H9 (cell line): ENCODE data around the gene STXBP5L. TPM values are rescaled to one million over a fixed set of nuclear protein-coding genes. Genes with fewer than 3 reads are reported as not detected.
A peak's percentile ranks its signal among the peaks of the same experiment; 100 is the strongest.
"Not testable (repeated sequence)": the region's sequence is repeated elsewhere in the genome, so short reads cannot be mapped to it uniquely, and the experiment has no call there.

Experiments
- DNase-seq: peaks from one replicate; pipeline ENCODE4 v3.0.0-alpha.2; 2017
- H2AFZ ChIP-seq: one replicate; pipeline ENCODE4 v1.6.1; 2013; ENCODE audit warnings: mild to moderate bottlenecking, low read length, control low read depth, moderate library complexity
- H2AK5ac ChIP-seq: 2 replicates; pipeline ENCODE4 v1.6.1; 2013; ENCODE audit warnings: low read length, control low read depth, mixed read lengths; ENCODE audit not compliant: insufficient read length
- H2BK120ac ChIP-seq: one replicate; pipeline ENCODE4 v1.6.1; 2013; ENCODE audit warnings: low read depth, mild to moderate bottlenecking, low read length, control low read depth, inconsistent platforms; ENCODE audit not compliant: poor library complexity, severe bottlenecking
- H2BK12ac ChIP-seq: 2 replicates; pipeline ENCODE4 v1.6.1; 2013; ENCODE audit warnings: low read length, control low read depth, mixed read lengths, low read depth; ENCODE audit not compliant: insufficient read length
- H2BK15ac ChIP-seq: 2 replicates; pipeline ENCODE4 v1.6.1; 2013; ENCODE audit warnings: low read depth, low read length, control low read depth
- H2BK20ac ChIP-seq: one replicate; pipeline ENCODE4 v1.6.1; 2013; ENCODE audit warnings: low read depth, mild to moderate bottlenecking, low read length, control low read depth, inconsistent platforms; ENCODE audit not compliant: poor library complexity, severe bottlenecking
- H2BK5ac ChIP-seq: 2 replicates; pipeline ENCODE4 v1.6.1; 2013; ENCODE audit warnings: low read length, control low read depth, mixed read lengths; ENCODE audit not compliant: insufficient read length
- H3K14ac ChIP-seq: 2 replicates; pipeline ENCODE4 v1.6.1; 2013; ENCODE audit warnings: low read length, control low read depth; ENCODE audit not compliant: insufficient read depth
- H3K18ac ChIP-seq: 2 replicates; pipeline ENCODE4 v1.6.1; 2013; ENCODE audit warnings: low read depth, mild to moderate bottlenecking, mixed read lengths, low read length, control low read depth; ENCODE audit not compliant: insufficient read length
- H3K23ac ChIP-seq: 2 replicates; pipeline ENCODE4 v1.6.1; 2013; ENCODE audit warnings: low read length, control low read depth, mixed read lengths, low read depth; ENCODE audit not compliant: insufficient read length
- H3K23me2 ChIP-seq: 2 replicates; pipeline ENCODE4 v1.6.1; 2013; ENCODE audit warnings: low read depth, mild to moderate bottlenecking, mixed read lengths, low read length, control low read depth; ENCODE audit not compliant: insufficient read length, poor library complexity, severe bottlenecking
- H3K27ac ChIP-seq: 2 replicates; pipeline ENCODE4 v1.5.1; 2013; ENCODE audit warnings: low read length, control low read depth, mixed read lengths, low read depth; ENCODE audit not compliant: insufficient read length
- H3K27me3 ChIP-seq: 2 replicates; pipeline ENCODE4 v1.6.1; 2013; ENCODE audit warnings: low read length, control low read depth, inconsistent platforms; ENCODE audit not compliant: insufficient read depth
- H3K4ac ChIP-seq: 2 replicates; pipeline ENCODE4 v1.6.1; 2013; ENCODE audit warnings: low read depth, mild to moderate bottlenecking, control low read depth, inconsistent platforms, low read length, moderate library complexity
- H3K4me1 ChIP-seq: 2 replicates; pipeline ENCODE4 v1.6.1; 2013; ENCODE audit warnings: low read length, control low read depth, inconsistent platforms; ENCODE audit not compliant: insufficient read depth
- H3K4me2 ChIP-seq: 2 replicates; pipeline ENCODE4 v1.6.1; 2013; ENCODE audit warnings: low read length, control low read depth, mixed read lengths; ENCODE audit not compliant: insufficient read length, insufficient read depth
- H3K56ac ChIP-seq: 2 replicates; pipeline ENCODE4 v1.6.1; 2013; ENCODE audit warnings: low read depth, mild to moderate bottlenecking, mixed read lengths, low read length, control low read depth; ENCODE audit not compliant: insufficient read length
- H3K79me1 ChIP-seq: 2 replicates; pipeline ENCODE4 v1.6.1; 2013; ENCODE audit warnings: low read depth, mild to moderate bottlenecking, moderate library complexity, low read length, control low read depth, inconsistent platforms; ENCODE audit not compliant: insufficient read depth, poor library complexity, severe bottlenecking
- H3K79me2 ChIP-seq: 2 replicates; pipeline ENCODE4 v1.6.1; 2013; ENCODE audit warnings: low read length, control low read depth, inconsistent platforms; ENCODE audit not compliant: insufficient read depth
- H3K9ac ChIP-seq: 2 replicates; pipeline ENCODE4 v1.6.1; 2013; ENCODE audit warnings: low read length, control low read depth, mixed read lengths; ENCODE audit not compliant: insufficient read length; ENCODE audit errors: extremely low read depth
- H3K9me3 ChIP-seq: one replicate; pipeline ENCODE4 v1.6.1; 2013; ENCODE audit warnings: low read depth, low read length, inconsistent platforms; ENCODE audit not compliant: control insufficient read depth
- H3T11ph ChIP-seq: one replicate; pipeline ENCODE4 v1.6.1; 2013; ENCODE audit warnings: mild to moderate bottlenecking, low read length, control low read depth, inconsistent platforms
- H4K20me1 ChIP-seq: one replicate; pipeline ENCODE4 v1.6.1; 2013; ENCODE audit not compliant: control insufficient read depth, insufficient read length, insufficient read depth
- H4K5ac ChIP-seq: 2 replicates; pipeline ENCODE4 v1.6.1; 2013; ENCODE audit warnings: low read depth, mild to moderate bottlenecking, mixed read lengths, low read length, control low read depth; ENCODE audit not compliant: insufficient read length
- H4K8ac ChIP-seq: replicated peaks from 2 replicates; pipeline ENCODE4 v1.6.1; 2013; ENCODE audit warnings: low read length, control low read depth, mixed read lengths, low read depth; ENCODE audit not compliant: insufficient read length
- H4K91ac ChIP-seq: 2 replicates; pipeline ENCODE4 v1.6.1; 2013; ENCODE audit warnings: low read depth, mild to moderate bottlenecking, moderate library complexity, mixed read lengths, low read length, control low read depth; ENCODE audit not compliant: insufficient read length
- H3K27ac Mint-ChIP-seq, 3 experiments: 2 replicates in 2 of 3; 3 replicates in 1 of 3; pipeline ENCODE4 v1.8.0; 2020 to 2021; ENCODE audit warnings: mixed read lengths in 3 of 3, mild to moderate bottlenecking in 1 of 3, moderate library complexity in 1 of 3
- H3K27me3 Mint-ChIP-seq: 2 replicates; pipeline ENCODE4 v1.8.0; 2021; ENCODE audit warnings: low read depth, mild to moderate bottlenecking, moderate library complexity, mixed read lengths
- H3K36me3 Mint-ChIP-seq, 3 experiments: 2 replicates in 2 of 3; 3 replicates in 1 of 3; pipeline ENCODE4 v1.8.0; 2020 to 2021; ENCODE audit warnings: low read depth in 3 of 3, mixed read lengths in 3 of 3; ENCODE audit not compliant: insufficient read depth in 1 of 3
- H3K4me1 Mint-ChIP-seq, 2 experiments: 2 replicates each; pipeline ENCODE4 v1.8.0; 2020; ENCODE audit warnings: mixed read lengths in 2 of 2
- H3K4me3 Mint-ChIP-seq, 2 experiments: 2 replicates in 1 of 2; 3 replicates in 1 of 2; pipeline ENCODE4 v1.8.0; 2020 to 2021; ENCODE audit warnings: mild to moderate bottlenecking in 2 of 2, mixed read lengths in 2 of 2, moderate library complexity in 1 of 2
- H3K9me3 Mint-ChIP-seq, 2 experiments: 2 replicates in 1 of 2; 3 replicates in 1 of 2; pipeline ENCODE4 v1.8.0; 2020; ENCODE audit warnings: mild to moderate bottlenecking in 2 of 2, mixed read lengths in 2 of 2, moderate library complexity in 1 of 2
- WGBS: extraction: QIAGEN DNeasy Blood & Tissue Kit; methylation state at CpG from one replicate; pipeline ENCODE4 v1.1.7; 2013; ENCODE audit warnings: missing lambda C conversion rate, low lambda C conversion rate, mixed read lengths; ENCODE audit not compliant: insufficient read length; ENCODE audit errors: extremely low coverage; 5-methylcytosine and 5-hydroxymethylcytosine counted together
- total RNA-seq: library from RNA; stranded (reverse); gene quantifications from 2 replicates; pipeline ENCODE4 v1.2.1, GENCODE V29; 2021
- TF ChIP-seq, protein P1 (sequence below): fragments of 200-600 bp; sonication (generic); conservative IDR thresholded peaks from 3 replicates; pipeline ENCODE4 v1.8.0; 2021; ENCODE audit warnings: antibody characterized with exemption, mild to moderate bottlenecking

Gene STXBP5L
- total RNA-seq, 1 experiment from 2014 or later = 4.7 TPM

DNA sequence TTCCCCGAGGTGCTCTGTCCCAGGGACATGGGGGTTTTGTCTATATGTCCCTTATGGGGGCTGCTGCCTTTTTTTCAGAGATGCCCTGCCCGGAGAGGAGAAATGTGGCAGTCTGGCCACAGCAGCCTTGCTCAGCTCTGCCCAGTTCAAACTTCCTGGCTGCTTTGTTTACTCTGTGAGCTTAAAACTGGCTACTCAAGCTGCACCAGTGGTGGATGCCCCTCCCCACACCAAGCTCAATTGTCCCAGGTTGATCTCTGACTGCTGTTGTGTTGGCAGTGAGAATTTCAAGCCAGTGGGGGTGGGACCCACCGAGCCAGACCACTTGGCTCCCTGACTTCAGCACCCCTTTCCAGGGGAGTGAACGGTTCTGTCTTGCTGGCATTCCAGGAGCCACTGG lies 188.9 kb downstream of the STXBP5L start:
- Mint-ChIP-seq H3K36me3 (peaks cover 0 to 8% (median 4%) of the 10 kb centered on the region in 3 experiments; a peak in 3 of 7 replicates), H3K27me3 (no peaks in the 10 kb centered on the region), H3K4me1 (peaks cover 5 to 7% of the 10 kb centered on the region in 2 experiments), H3K27ac (peak overlapping the region in 2 of 3 experiments; percentile 49 to 78; a peak in 2 of 7 replicates), H3K9me3 (peaks cover 2 to 3% of the 10 kb centered on the region in 2 experiments; a peak in 4 of 5 replicates), H3K4me3 (no peak overlapping the region)
- Histone ChIP-seq H2AFZ (no peak overlapping the region), H3K79me1 (no peaks in the 10 kb centered on the region), H2BK12ac (no peak overlapping the region), H3K79me2 (no peaks in the 10 kb centered on the region), H3K56ac (no peak overlapping the region), H2AK5ac (no peak overlapping the region), H3K4me2 (no peak overlapping the region), H3K14ac (no peak overlapping the region), H4K20me1 (no peaks in the 10 kb centered on the region), H3K27me3 (no peaks in the 10 kb centered on the region), H4K5ac (no peak overlapping the region), H3K23ac (no peak overlapping the region), H3K4ac (no peak overlapping the region), H3K9me3 (no peaks in the 10 kb centered on the region), H3K18ac (no peak overlapping the region), H3K4me1 (no peaks in the 10 kb centered on the region), H4K91ac (no peak overlapping the region), H3K9ac (no peak overlapping the region), H3T11ph (no peak overlapping the region), H4K8ac (no peak overlapping the region), H3K23me2 (no peaks in the 10 kb centered on the region), H3K27ac (no peak overlapping the region), H2BK15ac (no peak overlapping the region), H2BK120ac (no peak overlapping the region), H2BK5ac (no peak overlapping the region), H2BK20ac (no peak overlapping the region)
- TF ChIP-seq, protein P1, sequence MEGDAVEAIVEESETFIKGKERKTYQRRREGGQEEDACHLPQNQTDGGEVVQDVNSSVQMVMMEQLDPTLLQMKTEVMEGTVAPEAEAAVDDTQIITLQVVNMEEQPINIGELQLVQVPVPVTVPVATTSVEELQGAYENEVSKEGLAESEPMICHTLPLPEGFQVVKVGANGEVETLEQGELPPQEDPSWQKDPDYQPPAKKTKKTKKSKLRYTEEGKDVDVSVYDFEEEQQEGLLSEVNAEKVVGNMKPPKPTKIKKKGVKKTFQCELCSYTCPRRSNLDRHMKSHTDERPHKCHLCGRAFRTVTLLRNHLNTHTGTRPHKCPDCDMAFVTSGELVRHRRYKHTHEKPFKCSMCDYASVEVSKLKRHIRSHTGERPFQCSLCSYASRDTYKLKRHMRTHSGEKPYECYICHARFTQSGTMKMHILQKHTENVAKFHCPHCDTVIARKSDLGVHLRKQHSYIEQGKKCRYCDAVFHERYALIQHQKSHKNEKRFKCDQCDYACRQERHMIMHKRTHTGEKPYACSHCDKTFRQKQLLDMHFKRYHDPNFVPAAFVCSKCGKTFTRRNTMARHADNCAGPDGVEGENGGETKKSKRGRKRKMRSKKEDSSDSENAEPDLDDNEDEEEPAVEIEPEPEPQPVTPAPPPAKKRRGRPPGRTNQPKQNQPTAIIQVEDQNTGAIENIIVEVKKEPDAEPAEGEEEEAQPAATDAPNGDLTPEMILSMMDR = no peak
- DNase-seq = no peak
- no CpG with 5 or more reads among the region's 4 CpGs for WGBS

DNA sequence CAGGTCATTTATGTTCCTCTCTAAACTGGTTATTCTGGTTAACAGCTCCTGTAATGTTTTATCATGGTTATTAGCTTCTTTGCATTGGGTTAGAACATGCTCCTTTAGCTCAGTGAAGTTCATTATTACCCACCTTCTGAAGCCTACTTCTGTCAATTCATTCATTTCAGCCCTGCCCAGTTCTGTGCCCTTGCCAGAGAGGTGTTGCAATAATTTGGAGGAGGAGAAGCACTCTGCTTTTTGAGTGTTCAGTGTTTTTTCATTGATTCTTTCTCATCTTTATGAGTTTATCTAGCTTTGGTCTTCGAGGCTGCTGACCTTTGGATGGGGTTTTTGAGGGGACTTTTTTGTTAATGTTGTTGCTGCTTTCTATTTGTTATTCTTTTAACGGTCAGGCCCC lies 203.1 kb downstream of the STXBP5L start:
- H4K8ac ChIP-seq, H3K23ac ChIP-seq, H3K23me2 ChIP-seq, H3K27ac Mint-ChIP-seq, H3K4ac ChIP-seq, H3K14ac ChIP-seq, H2BK5ac ChIP-seq, H3K9me3 ChIP-seq, H3K4me1 ChIP-seq, H3K27me3 Mint-ChIP-seq, H3K18ac ChIP-seq, H2AFZ ChIP-seq, H3K36me3 Mint-ChIP-seq, H4K91ac ChIP-seq, H3K79me2 ChIP-seq, H3K4me3 Mint-ChIP-seq, H4K5ac ChIP-seq, H4K20me1 ChIP-seq, H3T11ph ChIP-seq, H2BK15ac ChIP-seq, H2BK12ac ChIP-seq, DNase-seq, H2BK120ac ChIP-seq, H3K79me1 ChIP-seq, H3K9me3 Mint-ChIP-seq, H3K4me2 ChIP-seq, H3K56ac ChIP-seq, H3K27ac ChIP-seq, H3K9ac ChIP-seq, H3K27me3 ChIP-seq, H2AK5ac ChIP-seq, H2BK20ac ChIP-seq: not testable (repeated sequence)
- peaks cover 25% of the 10 kb centered on the region in 2 experiments for H3K4me1 Mint-ChIP-seq
- no CpG with 5 or more reads among the region's 2 CpGs for WGBS
